Measurements from ENCODE around the gene GGA3.
A peak's percentile ranks its signal among the peaks of the same experiment; 100 is the strongest.

The GGA3 gene

GRCh38 chr17:75245011-75245410 lies 16.4 kb downstream of the GGA3 start:
- no peak for DNase-seq

DNA sequence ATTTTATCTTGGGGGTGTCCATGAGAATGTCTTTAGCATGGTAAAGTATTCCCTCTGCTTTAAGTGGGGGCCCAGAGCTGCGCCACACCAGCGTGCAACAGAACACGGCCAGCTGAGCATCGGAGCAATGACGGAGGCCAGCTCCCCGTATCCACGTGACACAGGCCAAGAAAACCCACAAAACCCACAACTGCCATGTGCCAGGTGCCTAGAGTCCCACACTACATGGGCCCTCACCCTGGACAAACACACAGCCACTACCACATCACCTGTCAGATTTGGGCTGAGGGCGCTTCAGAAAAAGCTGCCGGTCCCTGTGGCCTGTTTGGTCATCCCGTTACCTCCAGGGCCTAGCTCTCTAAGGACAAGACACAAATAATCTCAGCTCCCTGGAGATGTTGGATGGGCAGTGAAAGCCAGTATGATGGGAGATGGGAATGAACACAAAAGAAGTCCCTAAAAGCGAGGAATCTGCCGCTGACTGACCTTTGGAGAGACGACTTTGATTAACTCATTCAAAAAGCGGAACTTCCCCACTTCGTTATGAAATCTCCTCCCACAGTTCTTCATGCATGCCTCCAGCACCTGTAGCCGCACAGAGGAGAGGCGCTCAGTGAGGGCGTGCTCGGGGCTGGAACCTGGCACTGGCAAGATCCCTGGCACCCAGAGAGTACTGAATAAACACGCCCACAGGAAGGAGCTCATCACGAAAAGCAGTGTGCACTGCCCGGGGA lies 17.1 kb downstream of the GGA3 start:
- no peak for DNase-seq

DNA sequence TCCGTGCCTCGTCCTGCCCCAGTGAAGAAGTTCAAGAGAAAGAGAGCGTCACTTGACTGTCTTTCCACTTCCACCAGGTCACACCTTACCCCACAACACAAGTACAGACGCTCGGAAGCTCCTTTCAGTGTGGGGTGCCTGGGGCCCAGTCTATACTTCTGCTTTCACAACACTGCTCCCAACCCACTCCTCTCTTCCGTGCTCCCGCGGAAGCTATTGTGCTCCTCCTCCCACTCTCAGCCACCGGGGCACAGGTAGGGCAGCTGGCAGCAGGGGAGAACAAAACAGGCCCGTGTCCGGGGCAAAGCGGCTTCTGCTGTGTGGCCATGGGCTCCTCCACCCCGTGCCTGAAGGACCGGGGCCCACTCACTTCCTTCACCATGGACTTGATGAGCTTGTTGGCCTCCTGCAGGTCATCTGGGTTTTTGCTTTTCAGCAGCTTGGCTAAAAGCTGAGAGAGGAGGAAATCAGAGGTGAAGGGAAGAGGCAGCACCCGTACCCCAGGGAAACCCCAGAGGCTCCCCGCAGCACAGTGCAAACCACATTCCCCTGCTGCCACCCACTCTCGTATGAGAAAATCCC lies 18.9 kb downstream of the GGA3 start:
- DNase-seq, result peak; percentile 50

- no peak for DNase-seq
These were observed 19.4 kb downstream of the GGA3 start for GRCh38 chr17:75241996-75242460.

GRCh38 chr17:75241502-75241901 lies 19.9 kb downstream of the GGA3 start:
- no peak for DNase-seq

DNA sequence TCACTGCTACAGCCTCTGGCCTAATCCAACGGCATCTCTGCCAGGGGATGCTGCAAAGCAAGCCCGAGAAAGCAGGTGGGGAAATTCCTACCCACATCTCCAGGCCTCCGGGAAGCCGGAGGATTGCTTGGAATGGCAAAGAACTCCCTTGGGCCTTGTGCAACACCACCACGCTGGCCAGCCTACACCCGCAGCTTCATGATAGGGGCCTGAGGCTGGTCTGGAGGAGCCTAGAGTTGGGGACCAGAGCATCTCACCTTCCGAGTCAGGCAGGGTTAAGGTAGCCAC lies 20.3 kb downstream of the GGA3 start:
- DNase-seq, result no peak

DNA sequence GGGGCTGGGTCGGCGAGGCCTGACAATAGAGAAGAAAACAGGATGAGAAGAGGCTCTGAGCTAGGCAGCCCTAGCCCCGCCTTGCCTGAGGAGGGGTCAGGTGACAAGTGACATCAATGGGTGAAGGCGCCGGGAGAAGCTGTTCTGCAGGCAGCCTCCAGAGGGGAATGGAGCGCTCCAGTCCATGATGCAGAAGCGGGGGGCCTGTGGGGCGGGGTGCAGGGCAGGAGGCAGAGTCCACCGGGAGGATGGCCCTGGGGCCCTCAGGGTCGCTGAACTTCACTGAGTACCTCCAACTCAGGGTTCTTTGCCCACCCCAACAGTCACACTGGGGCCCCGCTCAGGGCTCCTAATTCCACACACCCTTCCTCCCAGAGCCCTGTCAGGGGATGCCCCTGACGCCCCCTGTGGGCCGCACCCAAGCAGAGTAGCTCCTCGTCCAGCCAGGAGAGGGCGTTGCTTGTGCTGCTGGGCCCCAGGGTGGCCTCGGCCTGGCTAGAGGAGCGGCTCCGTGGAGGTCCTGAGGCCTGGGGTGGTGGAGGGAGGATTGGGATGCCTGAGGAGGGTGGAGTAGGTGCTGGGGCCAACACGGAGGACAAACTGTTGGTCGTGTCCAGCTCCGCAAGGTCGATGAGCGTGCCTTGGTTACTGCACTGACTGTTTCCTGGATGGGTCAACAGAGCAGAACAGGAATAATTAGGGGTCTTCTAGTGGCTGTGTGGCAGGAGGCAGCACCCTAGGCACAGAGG lies 20.8 kb downstream of the GGA3 start:
- peak; percentile 56 for DNase-seq

GRCh38 chr17:75239778-75240393 lies 21.5 kb downstream of the GGA3 start:
- no peak for DNase-seq

DNA sequence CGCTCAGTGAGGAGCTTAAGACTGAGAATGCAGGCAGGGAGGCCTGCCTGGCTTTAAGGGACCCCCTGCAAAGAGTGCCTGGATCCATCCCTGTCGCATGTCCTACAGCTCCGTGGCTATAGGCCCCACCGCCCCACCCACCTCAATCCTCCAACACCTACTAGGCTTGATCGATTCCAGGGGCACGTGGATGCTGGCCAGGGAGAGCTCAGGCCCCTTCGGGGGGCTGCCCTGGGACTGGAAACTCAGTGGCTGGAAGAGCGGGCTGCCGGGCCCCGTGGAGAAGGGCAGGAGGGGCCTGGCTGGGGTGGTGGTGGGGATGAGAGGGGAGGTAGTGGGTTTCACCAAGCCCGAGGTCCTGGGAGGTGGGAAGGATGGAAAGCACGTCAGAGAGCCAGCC lies 22.2 kb downstream of the GGA3 start:
- no peak for DNase-seq

DNA sequence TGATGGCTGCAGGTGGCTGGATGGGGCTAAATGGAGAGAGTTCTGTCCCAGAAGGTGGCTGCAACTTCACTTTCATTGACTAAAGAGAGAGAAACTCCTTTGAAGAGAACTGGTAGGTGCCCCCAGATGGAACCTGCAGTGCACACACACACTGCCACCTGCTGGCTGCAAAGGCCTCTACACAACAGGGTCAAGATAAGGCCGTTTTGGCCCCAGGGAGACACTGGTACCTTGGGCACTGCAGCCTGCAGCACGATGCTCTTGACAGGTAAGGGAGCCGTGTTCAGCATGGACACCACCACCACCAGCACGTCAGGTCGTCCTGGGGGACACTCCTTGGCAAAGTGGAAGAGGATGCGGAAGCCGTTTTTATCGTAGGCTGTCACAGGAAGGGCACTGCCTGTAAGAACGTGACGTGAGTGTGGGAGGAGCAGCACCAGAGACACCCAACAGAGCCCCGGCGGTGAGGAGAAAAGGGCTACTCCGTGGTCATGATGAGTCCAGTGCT lies 22.7 kb downstream of the GGA3 start:
- peak; percentile 67 for DNase-seq

DNA sequence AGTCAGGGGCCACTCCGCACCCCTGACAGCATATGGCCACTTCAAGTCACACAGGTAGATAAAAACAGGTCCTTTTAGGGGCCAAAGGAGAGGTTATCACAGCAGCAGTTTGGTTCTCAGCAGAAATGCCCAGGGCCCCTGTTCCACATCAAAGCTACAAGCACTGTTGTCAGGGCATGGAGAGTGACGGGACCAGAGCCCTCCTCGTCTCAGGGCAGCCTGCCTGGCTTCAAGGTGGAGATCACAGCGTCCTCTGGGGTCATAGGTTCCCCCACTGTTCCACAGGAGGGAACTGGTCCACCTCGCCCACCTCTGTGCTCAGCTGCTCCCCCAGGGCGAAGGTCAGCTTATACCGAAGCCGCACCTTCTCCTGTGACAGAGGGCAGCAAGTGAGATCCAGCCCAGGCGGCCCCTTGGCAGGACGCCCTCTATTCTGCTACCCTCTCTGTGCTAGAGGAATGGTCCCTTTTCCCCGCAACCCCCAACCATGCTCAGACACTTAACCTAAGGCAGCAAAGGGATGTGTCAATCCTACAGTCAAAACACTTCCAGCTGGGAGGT lies 23.3 kb downstream of the GGA3 start:
- no peak for DNase-seq

DNA sequence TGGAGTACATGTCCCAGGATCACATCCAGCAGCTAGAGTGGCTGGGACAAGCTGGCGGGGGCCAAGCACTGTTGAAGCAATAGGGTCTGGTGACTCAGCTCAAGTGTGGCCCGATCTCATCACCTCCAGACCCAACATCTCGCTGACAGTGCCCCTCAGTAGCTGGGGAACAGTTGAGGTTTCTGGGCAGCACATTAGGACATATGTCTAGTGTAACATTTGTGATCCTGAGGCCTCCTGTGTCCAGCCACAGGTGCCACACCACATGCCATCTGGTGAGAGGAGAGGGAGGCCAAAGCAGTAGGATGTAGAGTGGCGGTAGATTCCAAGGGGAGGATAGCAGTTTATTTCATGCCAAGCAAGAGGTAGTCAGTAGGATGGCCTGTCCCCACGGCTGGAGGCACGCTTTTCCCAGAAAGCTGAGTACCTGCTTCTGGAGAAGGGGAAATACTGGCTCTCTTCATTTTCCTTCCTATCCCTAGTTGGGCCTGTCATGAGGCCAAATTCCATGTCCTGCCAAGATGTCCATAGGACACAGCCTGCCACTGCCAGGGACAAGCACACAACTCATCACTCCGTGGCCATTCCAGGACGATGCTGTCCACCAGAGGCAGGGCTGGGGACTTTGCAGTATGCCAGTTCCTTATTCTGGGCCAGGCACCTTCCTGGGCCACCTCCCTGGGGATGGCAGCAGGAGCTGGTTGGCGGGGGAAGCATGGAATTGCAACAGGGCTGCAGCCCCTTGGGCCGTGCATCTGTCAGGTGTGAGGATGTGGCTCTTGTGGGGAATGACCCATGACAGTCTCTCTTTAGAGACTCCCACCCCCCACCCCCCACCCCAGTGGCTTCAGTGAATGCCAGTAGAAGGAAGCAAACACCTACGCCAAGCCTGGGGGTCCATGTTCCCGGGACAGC lies 24.0 kb downstream of the GGA3 start:
- no peak for DNase-seq

DNA sequence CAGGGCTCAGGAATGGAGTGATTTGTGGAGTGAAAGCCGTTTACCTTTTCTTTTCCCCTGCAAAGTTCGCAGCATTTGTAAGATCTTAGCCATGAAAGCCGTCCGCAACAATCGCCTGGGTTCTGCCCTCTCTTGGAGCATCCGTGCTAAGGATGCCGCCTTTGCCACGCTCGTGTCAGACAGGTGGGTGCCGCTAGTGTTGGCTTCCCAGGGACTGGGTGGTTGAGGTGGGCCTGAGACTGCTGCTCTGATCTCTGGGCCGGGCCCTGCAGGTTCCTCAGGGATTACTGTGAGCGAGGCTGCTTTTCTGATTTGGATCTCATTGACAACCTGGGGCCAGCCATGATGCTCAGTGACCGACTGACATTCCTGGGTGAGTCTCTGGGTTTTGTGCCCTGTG lies 28.6 kb downstream of the GGA3 start:
- DNase-seq, result no peak

- DNase-seq, result no peak
These were observed 29.5 kb downstream of the GGA3 start for GRCh38 chr17:75231741-75232464.

DNA sequence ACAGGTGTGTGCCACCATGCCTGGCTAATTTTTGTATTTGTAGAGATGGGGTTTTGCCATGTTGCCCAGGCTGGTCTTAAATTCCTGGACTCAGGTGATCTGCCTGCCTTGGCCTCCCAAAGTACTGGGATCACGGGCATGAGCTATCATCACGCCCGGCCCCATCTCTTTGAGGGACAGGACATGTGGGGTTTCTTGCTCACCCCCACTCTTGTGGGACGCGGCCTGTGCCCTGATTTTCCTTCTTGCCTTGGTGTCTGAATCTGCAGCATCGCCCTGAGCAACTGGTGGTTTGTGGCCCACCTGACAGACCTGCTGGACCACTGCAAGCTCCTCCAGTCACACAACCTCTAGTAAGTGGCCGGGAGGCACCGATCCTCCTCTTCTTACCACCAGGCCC lies 30.3 kb downstream of the GGA3 start:
- no peak for DNase-seq

DNA sequence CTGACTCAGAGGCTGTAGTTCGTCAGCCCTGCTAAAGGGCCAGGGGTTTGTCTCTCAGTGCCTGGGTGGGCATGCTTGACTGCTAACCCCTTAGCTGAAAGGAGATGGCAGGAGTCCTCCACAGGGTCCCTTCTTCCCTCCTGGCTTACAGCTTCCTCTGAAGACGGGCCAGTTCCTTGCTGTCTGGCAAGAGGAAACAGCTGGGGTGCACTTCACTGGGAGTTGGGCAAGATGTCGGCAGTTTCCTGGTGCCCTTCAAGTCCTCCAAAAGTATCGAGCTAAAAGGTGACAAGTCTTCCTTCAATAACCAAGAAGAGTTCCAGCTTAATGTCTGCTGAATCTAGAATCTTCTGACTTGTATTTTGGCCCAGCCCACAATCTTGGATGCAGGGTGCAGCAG lies 32.6 kb downstream of the GGA3 start:
- no peak for DNase-seq

DNA sequence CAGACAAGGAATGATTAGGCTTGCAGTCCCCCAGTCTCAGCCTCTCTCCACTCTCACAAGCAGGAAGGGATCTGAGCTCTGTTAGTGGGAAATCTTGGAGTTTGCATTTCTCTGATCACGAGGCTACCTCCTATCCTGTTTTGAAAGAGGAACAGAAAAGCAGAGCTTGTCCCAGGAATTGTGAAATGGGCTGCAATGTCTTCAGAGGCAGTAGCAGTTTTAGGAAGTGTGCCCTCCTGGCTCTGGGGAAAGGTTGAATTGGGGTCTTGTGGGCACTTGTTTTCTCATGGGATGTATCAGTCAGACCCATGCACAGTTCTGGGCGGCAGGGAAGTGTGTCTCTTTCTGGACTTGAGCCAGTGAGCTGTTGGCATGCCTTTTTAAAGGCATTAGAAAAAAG lies 33.1 kb downstream of the GGA3 start:
- no peak for DNase-seq

DNA sequence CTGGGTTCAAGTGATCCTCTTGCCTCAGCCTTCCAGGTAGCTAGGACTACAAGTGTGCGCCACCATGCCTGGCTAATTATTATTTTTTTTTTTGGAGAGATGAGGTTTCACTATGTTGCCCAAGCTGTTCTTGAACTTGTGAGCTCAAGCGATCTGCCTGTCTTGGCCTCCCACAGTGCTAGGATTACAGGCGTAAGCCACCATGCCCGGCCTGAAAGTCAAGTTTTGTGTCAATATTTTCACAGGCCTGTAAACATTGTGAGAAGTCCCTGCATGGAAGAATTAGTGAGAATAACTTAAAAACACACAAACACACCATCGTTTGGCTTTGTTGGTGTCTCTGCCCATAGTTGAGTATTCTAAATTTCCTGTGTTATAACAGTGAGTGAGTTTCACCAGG lies 33.7 kb downstream of the GGA3 start:
- no peak for DNase-seq

- no peak for DNase-seq
These were observed 36.4 kb downstream of the GGA3 start for GRCh38 chr17:75225016-75225415.

DNA sequence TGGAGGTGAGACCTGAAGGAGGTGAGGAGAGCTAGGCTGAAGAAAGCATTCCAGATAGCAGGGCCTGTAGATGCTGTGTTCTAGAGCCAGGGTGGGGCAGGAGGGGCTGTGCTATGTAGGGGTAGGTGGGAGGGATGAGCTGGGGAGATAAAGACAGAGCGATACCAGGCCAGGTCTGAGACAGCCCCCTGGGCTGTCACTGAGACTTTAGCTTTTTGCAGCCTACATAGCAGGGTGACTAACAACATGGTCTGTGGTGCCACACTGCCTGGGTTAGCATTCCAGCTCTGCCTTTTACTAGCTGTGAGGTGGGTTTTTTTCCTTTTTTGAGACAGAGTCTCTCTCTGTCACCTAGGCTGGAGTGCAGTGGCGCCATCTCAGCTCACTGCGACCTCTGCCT lies 41.6 kb downstream of the GGA3 start:
- DNase-seq, result no peak

DNA sequence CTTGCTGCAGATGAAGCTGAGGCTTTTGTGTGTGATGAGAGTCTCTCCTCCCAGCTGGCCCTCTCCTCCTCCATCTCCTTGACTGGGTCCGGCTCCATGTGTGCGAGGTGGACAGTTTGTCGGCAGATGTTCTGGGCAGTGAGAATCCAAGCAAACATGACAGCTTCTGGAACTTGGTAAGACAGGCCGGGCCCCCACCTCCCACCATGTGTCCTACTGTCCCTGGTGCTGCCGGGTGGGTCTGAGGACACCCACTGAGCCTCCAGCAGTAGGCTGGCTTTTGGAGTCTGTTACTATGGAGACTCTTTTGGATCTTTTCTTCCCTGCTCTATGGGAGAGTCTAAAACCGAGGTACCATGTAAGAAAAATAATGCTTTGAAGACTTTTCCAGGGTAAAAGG lies 43.3 kb downstream of the GGA3 start:
- no peak for DNase-seq

DNA sequence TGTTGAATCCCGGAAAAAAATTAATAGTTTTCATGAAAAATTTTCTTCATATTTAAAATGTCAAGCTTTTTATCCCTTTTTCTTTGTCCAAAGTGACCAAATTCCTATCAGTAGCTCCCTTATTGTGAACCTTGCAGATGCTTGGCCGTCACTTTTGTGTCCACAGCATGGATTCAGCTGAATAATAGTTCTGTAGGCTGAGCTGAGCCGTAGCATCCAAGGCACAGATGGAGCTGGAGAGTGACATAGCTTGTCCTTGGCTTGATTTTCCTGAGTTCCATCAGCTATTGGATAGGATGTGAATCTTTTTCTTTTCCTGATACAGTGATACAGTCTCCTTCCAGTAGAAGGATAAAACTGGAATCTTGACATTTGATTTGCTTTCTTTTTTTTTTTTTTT lies 52.3 kb downstream of the GGA3 start:
- no peak for DNase-seq

All from activated T-cell treated with anti-CD3 and anti-CD28 coated beads, Interleukin-2, amount 50 U/mL, for 1 hour (primary cell).